ENCODE measurements around the gene GPR141.

The GPR141 gene

DNA sequence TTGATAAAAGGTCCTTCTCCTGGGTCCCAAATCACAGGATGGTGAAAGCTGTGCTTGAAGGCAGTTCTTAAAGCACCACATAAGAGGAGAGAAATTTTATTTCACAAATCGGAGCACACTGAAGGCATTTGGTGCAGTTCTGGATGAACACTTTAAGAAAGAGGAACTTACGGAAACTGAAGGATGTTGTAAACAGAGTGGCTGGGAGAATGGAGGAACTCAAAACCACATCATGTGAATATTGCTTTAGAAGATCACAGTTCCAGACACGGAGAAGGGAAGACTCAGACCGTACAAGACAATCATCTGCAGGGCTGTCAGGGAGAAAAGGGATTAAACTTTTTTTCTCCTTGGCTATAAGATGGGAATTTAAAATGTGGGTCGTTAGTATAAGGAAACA lies 9.0 kb upstream of the GPR141 start (continued):
- TF ChIP-seq, protein P1, sequence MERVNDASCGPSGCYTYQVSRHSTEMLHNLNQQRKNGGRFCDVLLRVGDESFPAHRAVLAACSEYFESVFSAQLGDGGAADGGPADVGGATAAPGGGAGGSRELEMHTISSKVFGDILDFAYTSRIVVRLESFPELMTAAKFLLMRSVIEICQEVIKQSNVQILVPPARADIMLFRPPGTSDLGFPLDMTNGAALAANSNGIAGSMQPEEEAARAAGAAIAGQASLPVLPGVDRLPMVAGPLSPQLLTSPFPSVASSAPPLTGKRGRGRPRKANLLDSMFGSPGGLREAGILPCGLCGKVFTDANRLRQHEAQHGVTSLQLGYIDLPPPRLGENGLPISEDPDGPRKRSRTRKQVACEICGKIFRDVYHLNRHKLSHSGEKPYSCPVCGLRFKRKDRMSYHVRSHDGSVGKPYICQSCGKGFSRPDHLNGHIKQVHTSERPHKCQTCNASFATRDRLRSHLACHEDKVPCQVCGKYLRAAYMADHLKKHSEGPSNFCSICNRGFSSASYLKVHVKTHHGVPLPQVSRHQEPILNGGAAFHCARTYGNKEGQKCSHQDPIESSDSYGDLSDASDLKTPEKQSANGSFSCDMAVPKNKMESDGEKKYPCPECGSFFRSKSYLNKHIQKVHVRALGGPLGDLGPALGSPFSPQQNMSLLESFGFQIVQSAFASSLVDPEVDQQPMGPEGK (CRISPR knock-in tag; IDR thresholded peaks at IDR 0.05; ENCODE audit: borderline replicate concordance) = no peak
- no peak for TF ChIP-seq ESRRG (CRISPR knock-in tag; IDR thresholded peaks at IDR 0.05)

DNA sequence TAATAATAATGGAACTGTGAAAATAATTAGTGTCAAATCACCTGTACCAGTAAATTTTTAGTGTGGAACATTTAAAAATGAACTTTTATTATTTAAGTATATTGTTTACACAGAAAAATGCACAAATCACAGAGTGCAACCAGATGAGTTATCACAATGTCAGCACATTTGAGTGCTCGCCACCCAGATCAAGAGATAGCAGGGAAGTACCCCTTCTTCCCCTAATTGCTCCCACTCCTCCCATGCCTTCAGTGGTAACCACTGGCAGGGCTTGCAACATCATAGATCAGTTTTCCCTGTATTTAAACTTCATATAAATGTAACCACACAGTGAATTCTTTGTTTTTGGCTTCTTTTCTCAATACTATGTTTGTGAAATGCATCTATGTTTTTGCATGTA lies 7.8 kb upstream of the GPR141 start:
- no peak for ATAC-seq
- TF ChIP-seq, protein P2, sequence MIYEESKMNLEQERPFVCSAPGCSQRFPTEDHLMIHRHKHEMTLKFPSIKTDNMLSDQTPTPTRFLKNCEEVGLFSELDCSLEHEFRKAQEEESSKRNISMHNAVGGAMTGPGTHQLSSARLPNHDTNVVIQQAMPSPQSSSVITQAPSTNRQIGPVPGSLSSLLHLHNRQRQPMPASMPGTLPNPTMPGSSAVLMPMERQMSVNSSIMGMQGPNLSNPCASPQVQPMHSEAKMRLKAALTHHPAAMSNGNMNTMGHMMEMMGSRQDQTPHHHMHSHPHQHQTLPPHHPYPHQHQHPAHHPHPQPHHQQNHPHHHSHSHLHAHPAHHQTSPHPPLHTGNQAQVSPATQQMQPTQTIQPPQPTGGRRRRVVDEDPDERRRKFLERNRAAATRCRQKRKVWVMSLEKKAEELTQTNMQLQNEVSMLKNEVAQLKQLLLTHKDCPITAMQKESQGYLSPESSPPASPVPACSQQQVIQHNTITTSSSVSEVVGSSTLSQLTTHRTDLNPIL (CRISPR knock-in tag; IDR thresholded peaks at IDR 0.05; ENCODE audit: low read depth) = no peak
- TF ChIP-seq SNAI2 (CRISPR knock-in tag; IDR thresholded peaks at IDR 0.05) = no peak
- TF ChIP-seq ZFP30 (CRISPR knock-in tag; IDR thresholded peaks at IDR 0.05) = no peak
- no peak for TF ChIP-seq ZNF70 (CRISPR knock-in tag; IDR thresholded peaks at IDR 0.05)
- TF ChIP-seq BACH2 (CRISPR knock-in tag; IDR thresholded peaks at IDR 0.05; ENCODE audit: borderline replicate concordance) = no peak
- TF ChIP-seq, protein P1 (CRISPR knock-in tag; IDR thresholded peaks at IDR 0.05; ENCODE audit: borderline replicate concordance) = no peak
- TF ChIP-seq ARNTL (CRISPR knock-in tag; IDR thresholded peaks at IDR 0.05; ENCODE audit: borderline replicate concordance, low read depth) = no peak
- TF ChIP-seq ZNF565 (CRISPR knock-in tag; conservative IDR thresholded peaks at IDR 0.05; ENCODE audit: low read depth) = no peak
- TF ChIP-seq, protein P3, sequence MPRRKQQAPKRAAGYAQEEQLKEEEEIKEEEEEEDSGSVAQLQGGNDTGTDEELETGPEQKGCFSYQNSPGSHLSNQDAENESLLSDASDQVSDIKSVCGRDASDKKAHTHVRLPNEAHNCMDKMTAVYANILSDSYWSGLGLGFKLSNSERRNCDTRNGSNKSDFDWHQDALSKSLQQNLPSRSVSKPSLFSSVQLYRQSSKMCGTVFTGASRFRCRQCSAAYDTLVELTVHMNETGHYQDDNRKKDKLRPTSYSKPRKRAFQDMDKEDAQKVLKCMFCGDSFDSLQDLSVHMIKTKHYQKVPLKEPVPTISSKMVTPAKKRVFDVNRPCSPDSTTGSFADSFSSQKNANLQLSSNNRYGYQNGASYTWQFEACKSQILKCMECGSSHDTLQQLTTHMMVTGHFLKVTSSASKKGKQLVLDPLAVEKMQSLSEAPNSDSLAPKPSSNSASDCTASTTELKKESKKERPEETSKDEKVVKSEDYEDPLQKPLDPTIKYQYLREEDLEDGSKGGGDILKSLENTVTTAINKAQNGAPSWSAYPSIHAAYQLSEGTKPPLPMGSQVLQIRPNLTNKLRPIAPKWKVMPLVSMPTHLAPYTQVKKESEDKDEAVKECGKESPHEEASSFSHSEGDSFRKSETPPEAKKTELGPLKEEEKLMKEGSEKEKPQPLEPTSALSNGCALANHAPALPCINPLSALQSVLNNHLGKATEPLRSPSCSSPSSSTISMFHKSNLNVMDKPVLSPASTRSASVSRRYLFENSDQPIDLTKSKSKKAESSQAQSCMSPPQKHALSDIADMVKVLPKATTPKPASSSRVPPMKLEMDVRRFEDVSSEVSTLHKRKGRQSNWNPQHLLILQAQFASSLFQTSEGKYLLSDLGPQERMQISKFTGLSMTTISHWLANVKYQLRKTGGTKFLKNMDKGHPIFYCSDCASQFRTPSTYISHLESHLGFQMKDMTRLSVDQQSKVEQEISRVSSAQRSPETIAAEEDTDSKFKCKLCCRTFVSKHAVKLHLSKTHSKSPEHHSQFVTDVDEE (CRISPR knock-in tag; IDR thresholded peaks at IDR 0.05) = no peak
- TF ChIP-seq, protein P4, sequence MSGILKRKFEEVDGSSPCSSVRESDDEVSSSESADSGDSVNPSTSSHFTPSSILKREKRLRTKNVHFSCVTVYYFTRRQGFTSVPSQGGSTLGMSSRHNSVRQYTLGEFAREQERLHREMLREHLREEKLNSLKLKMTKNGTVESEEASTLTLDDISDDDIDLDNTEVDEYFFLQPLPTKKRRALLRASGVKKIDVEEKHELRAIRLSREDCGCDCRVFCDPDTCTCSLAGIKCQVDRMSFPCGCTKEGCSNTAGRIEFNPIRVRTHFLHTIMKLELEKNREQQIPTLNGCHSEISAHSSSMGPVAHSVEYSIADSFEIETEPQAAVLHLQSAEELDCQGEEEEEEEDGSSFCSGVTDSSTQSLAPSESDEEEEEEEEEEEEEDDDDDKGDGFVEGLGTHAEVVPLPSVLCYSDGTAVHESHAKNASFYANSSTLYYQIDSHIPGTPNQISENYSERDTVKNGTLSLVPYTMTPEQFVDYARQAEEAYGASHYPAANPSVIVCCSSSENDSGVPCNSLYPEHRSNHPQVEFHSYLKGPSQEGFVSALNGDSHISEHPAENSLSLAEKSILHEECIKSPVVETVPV (CRISPR knock-in tag; IDR thresholded peaks at IDR 0.05) = no peak
- no peak for TF ChIP-seq TOX (CRISPR knock-in tag; IDR thresholded peaks at IDR 0.05; ENCODE audit: borderline replicate concordance)
- no peak for TF ChIP-seq RARB (CRISPR knock-in tag; IDR thresholded peaks at IDR 0.05)
- TF ChIP-seq, protein P5, sequence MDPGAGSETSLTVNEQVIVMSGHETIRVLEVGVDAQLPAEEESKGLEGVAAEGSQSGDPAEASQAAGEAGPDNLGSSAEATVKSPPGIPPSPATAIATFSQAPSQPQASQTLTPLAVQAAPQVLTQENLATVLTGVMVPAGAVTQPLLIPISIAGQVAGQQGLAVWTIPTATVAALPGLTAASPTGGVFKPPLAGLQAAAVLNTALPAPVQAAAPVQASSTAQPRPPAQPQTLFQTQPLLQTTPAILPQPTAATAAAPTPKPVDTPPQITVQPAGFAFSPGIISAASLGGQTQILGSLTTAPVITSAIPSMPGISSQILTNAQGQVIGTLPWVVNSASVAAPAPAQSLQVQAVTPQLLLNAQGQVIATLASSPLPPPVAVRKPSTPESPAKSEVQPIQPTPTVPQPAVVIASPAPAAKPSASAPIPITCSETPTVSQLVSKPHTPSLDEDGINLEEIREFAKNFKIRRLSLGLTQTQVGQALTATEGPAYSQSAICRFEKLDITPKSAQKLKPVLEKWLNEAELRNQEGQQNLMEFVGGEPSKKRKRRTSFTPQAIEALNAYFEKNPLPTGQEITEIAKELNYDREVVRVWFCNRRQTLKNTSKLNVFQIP (CRISPR knock-in tag; IDR thresholded peaks at IDR 0.05; ENCODE audit: borderline replicate concordance, low read depth) = no peak
- no peak for TF ChIP-seq ISL1 (CRISPR knock-in tag; IDR thresholded peaks at IDR 0.05)
- TF ChIP-seq ZFP3 (CRISPR knock-in tag; IDR thresholded peaks at IDR 0.05) = no peak
- TF ChIP-seq GLIS3 (CRISPR knock-in tag; IDR thresholded peaks at IDR 0.05) = no peak

DNA sequence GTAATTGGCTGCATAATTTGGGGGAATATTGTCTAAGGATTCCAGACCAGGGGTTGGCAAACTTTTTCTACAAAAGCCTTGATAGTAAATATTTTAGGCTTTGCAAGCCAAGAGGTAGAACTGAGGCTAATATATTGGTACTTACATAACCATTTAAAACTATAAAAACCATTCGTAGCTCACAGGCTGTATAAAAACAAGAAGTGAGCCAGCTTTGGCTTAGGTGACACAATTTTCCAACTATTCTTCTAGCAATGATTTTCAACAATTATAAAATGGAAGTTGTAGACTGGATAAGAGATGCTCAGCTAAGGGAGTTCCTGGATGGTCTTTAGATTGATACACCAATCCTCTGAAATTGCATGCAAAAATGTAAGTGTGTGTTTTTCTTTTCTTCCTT lies 1.4 kb downstream of the GPR141 start:
- TF ChIP-seq ISL1 (CRISPR knock-in tag; IDR thresholded peaks at IDR 0.05) (no peak), TCF4 (CRISPR knock-in tag; IDR thresholded peaks at IDR 0.05; ENCODE audit: borderline replicate concordance) (no peak)
- ATAC-seq = no peak
